ENCODE measurements around the gene USP11.

Gene USP11

DNA sequence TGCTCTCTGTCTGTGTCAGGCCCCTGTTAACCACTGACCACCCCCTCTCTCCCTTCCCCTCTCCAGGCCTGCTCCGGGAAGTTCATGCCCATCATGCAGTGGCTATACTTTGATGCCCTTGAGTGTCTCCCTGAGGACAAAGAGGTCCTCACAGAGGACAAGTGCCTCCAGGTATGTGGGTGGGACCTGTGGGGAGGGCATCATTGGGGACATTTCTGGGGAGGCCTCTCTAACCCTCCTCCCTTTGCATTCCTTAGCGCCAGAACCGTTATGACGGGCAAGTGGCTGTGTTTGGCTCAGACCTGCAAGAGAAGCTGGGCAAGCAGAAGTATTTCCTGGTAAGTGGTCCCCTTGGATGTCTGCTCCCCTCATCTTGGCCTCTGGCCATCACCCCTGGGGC is 29.9 kb upstream of the USP11 start:
- no peak for DNase-seq (ENCODE audit: low read depth in 3 of 3)

DNA sequence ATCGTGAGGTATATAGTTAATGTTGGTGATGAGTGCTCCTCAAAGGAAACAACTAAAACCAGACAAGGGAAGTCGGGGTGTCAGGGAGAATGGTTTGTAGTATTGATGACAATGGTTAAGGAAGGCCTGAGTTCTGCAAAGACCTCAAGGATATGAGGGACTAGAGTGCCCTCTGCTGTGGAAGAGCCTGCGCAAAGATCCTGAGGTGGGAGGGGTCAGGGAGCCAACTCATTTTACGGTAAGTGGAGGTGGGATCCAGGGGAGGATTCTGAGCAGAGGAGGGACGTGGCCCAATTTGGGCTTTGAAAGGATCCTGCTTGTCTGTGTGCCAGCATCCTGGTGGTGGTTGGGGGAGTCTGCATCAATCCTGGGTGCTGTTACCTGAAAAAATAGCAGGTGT is 27.8 kb upstream of the USP11 start:
- DNase-seq (ENCODE audit: low read depth in 3 of 3), result no peak

DNA sequence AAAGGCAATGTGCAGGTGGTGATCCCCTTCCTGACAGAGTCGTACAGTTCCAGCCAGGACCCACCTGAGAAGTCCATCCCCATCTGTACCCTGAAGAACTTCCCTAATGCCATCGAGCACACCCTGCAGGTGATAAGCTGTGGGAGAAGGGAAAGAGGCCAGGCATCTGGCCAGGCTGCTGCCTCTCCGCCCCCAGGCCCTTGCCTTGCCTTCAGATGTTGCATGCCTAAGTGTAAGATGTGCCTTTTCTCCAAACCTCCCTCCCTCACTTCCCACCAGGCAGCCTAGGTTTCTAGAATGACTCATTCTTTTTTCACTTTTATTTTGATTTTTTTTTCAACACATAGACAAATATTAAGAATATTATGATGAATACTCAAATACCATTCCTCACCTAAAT is 26.5 kb upstream of the USP11 start:
- DNase-seq (ENCODE audit: low read depth in 3 of 3), result no peak

DNA sequence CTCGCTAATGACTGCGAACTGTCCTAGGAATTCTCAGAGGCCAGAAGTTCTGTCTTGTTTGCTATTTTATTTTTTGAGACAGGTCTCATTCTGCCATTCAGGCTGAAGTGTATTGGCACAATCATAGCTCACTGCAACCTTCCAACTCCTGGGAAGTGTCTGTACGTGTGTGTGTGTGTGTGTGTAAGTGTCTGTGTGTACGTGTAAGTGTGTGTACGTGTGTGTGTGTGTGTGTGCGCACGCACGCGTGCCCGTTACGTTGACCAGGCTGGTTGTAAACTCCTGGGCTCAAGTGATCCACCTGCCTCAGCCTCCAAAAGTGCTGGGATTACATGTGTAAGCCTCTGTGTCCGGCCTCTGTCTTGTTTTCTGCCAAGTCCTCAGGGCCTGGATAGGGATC is 24.7 kb upstream of the USP11 start:
- DNase-seq (ENCODE audit: low read depth in 3 of 3), result no peak

DNA sequence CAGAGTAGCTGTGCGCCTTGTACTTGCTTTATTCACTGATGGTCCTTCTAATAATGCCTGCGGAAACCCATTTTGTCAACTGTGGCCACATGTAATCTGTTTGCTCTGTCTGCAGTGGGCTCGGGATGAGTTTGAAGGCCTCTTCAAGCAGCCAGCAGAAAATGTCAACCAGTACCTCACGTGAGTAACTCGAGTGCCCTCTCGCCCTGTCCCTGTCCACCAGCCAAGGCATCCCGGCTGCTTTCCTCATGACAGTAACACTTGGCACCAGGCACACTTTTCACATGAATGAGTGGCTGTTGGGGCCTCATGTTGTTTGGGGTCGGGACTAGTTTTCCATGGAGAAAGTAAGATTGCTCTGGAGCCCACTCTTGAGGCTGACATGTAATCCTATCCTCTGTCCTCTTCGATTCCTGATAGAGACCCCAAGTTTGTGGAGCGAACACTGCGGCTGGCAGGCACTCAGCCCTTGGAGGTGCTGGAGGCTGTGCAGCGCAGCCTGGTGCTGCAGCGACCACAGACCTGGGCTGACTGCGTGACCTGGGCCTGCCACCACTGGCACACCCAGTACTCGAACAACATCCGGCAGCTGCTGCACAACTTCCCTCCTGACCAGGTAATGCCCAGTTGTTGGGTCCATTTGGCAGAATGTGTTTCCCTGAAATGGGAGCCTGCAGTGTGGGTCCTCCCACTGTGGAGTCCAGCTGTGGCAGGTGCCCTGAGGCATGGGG is 23.1 kb upstream of the USP11 start:
- no peak for DNase-seq (ENCODE audit: low read depth in 3 of 3)

DNA sequence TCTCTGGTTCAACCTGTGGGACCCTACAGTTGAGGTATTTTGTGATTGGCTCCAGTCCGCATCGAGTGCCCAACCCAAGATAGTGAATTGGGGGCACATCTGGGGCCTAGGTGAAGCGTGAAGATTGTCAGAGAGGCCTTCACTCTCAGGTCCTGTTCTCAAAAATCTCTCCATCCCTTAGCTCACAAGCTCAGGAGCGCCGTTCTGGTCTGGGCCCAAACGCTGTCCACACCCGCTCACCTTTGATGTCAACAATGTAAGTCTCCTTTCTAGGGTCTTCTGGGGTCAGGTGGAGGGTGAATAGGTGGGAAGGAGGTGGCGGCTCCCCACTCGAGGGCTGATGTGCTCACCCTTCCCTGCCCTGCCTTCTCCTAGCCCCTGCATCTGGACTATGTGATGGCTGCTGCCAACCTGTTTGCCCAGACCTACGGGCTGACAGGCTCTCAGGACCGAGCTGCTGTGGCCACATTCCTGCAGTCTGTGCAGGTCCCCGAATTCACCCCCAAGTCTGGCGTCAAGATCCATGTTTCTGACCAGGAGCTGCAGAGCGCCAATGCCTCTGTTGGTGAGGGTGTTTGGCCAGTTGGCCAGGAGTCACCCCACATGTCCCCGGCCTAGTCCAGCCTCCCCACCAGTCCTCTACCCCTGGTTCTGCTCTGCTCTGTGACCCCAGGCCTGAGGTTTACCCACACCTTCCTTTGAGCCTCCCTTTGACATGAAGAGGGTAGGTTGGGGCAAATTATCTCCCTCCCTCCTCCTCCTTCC is 22.0 kb upstream of the USP11 start:
- DNase-seq (ENCODE audit: low read depth in 3 of 3), result no peak

DNA sequence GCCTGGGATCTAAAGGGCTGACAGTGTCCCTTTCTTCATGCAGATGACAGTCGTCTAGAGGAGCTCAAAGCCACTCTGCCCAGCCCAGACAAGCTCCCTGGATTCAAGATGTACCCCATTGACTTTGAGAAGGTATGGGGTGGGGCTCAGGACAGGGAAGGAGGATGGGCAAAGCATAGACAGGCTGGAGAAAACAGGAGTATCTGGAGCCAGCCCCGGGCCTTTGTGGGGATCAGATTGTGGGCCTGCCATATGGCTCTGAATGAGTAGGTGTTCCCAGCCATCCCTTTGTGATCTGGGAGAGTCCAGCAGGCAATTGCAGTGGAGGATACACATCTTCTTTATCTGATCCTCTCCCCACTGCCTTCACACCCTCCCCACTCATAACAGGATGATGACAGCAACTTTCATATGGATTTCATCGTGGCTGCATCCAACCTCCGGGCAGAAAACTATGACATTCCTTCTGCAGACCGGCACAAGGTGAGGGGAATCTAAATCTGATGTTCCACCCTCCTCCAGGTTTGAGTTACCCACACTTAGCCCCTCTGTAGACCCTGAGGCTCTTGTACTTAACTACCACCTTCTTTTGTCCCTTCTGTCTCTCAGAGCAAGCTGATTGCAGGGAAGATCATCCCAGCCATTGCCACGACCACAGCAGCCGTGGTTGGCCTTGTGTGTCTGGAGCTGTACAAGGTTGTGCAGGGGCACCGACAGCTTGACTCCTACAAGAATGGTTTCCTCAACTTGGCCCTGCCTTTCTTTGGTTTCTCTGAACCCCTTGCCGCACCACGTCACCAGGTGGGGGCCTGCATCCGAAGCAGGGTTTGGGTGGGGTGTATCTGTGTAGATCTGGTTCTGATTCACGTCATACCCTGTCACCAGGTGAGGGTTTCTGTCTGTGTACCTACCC is 20.2 kb upstream of the USP11 start:
- no peak for DNase-seq (ENCODE audit: low read depth in 3 of 3)

DNA sequence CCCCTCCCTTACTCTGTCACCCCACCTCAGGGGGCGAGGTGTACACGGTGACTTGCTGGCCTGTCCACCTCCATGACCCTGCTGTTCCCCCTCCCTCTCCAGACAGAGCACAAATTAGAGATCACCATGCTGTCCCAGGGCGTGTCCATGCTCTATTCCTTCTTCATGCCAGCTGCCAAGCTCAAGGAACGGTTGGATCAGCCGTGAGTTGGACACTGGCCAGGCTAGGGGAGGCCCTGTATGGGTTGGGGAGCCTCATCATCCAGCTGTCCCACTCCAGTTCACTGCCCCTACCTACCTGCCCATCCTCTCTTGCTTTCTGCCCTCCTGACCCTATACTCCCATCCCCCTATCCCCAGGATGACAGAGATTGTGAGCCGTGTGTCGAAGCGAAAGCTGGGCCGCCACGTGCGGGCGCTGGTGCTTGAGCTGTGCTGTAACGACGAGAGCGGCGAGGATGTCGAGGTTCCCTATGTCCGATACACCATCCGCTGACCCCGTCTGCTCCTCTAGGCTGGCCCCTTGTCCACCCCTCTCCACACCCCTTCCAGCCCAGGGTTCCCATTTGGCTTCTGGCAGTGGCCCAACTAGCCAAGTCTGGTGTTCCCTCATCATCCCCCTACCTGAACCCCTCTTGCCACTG is 18.3 kb upstream of the USP11 start:
- DNase-seq (ENCODE audit: low read depth in 3 of 3), result no peak

DNA sequence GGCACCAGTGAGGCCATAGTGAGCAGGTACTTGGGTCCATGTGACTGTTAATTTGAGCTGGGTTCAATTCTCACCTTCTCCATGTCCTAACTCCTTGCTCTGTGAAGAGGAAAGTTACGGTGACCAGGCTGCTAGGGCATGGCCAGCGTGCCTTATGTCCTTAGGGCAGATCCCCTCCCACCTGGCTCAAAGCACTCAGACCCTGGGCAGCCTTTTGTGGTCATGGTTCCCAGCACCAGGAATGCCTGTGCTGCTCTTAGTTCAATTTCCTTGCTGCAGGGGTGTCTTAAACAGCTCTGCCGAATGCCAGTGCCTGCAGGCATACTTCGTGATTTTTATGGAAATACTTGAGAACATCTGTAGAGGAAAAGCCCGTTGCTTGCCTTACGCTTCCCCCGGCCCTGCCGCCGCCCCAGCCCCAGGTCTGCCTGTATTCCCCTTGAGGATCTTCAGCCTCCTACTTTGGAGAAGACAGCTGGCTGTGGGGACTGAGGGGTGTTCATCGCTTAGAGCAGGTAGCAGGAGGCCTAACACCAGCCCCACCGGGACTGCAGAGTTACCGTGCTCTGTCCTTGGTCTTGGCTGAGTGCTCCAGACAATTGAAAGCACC is 17.4 kb upstream of the USP11 start:
- no peak for DNase-seq (ENCODE audit: low read depth in 3 of 3)

DNA sequence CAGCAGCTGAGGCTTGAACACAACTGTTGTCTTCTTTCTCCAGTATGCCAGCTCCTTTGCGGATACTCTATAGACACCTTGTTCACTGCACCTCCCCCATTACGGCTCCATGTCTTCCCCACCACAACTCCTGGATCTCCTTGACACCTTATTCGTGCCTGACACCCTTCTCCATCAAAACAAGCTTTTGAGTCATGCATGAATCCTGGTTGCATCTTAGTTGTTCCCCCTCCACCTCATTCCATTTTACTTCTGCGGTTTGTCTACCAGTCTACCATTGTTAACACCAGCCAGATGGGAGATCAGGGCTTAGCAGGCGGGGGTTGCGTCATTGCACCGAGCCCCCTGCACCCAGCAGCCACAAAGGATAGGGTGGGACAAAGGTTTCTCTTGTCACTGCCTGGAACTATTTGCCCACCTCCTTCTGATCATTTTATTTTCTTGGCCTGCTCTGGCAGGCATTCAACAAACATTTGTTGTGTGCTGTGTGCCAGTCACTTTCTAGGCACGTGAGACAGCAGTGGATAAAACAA is 16.4 kb upstream of the USP11 start:
- DNase-seq (ENCODE audit: low read depth in 3 of 3), result no peak

DNA sequence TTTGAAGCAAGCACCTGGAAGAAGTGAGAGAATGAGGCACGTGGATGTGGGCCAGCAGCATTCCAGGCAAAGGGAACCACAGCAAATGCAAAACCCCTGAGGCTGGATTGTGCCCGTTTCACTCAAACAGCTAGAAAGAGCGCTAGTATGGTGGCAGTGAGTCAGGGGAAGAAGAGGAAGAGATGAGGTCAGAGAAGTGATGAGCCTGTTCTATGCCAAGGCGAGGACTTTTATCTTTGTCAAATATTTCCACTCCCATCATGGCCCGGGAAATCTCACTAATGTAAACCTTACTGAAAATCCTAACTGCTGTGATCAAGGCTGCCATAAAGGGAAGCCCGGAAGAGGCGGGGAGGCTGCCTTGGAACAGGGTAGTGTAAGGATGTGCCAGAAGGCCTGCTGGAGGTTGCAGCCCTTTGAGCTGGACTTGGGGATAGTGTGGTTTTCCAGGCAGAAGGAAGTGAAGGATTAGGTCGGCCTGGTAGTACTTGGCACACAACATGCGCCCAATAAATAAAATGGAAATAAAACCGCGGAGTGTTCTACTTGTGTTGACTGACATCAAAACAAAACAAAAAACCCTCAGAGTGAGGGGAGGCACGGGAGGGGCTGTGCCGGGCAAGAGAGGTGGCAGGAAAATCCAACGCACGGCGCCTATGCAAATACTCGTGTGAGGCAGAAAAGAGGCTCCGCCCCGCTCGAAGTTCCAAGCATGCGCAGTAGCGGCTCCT is 15.5 kb upstream of the USP11 start:
- no peak for DNase-seq (ENCODE audit: low read depth in 3 of 3)

DNA sequence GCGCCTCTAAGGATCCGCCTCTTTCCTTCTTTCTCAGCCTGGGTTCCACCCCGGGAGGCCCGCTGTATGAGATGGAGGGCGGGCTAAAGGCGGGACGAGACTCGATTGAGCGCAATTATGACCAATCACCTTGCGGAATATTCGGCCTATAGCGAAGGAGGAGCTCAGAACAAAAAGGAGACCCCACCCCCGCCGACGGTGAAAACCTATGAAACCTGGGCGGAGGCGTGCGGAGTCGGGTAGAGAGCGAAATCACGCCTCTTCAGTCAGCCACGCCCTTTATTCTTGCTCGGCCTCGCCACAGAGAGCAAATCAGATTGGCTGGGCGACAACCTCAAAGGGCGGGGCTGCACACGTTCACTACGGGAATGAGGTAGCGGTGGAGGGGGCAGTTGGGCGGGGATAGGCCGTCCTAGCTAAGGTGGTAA is 14.9 kb upstream of the USP11 start:
- DNase-seq (ENCODE audit: low read depth in 3 of 3), result peak; percentile 82 to 92 (median 90)

DNA sequence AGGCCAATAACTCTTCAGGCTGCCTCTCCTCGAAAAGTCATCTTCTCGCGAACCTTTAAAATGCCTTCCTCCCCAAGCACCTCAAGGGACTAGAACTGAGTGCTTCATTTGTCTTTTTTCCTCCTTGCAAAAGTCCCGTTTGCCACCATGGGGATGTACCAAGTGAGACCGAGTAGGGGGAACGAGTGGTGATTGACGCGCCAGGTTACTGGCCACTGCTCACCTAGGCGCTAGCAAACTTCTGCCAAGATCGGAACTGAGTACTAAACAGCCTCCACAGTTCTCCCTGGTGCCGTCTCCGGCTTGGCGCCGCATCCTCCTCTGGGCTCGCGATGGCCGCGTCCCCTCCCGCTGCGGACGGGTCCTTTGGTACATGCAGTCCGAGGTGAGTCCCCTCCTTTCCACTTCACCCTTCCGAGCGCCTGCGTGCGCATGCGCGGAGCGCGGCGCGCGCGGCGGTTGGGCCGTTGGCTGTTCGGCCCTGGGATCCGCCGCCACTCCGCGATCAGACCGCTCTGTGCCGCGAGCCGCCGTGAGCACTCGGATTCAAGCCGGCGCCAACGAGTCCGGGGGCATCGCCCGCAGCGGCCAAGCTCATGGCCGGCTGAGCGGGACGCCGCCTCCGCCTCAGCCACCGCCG is 14.4 kb upstream of the USP11 start, which contains the start of gene CDK16:
Gene CDK16, plus strand, starts transcription at position 402 of the 640 bp plus-strand sequence. CDS start 4,877 bp downstream, outside the sequence.
- peak; percentile 27 to 57 (median 45) for DNase-seq (ENCODE audit: low read depth in 3 of 3)

DNA sequence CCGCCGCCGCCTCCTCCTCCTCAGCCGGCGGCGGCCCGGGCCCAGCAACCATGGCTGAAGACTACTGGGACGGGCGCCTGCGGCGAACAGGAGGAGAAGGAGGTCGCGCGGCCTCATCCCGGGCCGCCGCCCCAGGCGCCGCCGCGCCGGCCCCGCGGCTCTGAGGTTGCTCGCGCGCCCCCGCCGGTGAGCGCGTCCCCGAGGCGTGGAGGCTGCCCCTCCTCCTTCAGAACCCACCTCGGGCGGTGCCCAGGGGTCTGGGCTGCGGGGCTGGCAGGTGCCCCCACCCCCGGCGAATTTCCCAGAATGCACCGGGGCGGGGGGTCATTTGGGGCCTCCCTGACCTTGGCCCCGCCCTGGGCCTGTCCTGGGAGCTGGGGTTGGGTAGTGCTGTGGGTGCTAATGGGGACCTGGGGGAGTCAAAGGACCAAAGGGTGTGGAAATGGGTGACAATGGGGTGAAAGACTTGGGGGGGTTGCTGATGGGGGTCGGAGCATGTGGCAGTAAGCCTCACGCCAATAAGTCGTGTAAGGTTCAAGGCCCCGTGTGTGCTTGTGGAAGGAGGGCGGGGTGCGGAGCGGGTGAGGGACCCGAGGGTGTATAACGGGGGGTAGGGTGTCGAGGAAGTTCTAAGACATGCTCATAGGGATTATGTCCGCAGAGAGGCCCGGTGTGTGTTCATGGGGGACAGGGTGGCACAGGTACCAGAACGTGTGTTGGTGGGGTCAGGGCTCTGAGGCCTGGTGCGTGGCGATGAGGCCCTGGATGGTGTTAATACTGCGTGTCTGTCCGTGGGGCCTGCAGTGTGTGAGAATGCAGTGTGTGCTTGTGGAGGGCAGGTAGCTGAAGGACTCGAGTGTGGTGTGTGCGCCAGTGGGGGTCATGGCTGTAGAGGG is 13.6 kb upstream of the USP11 start:
- DNase-seq (ENCODE audit: low read depth in 3 of 3), result peak; percentile 26 to 31 (median 28)

DNA sequence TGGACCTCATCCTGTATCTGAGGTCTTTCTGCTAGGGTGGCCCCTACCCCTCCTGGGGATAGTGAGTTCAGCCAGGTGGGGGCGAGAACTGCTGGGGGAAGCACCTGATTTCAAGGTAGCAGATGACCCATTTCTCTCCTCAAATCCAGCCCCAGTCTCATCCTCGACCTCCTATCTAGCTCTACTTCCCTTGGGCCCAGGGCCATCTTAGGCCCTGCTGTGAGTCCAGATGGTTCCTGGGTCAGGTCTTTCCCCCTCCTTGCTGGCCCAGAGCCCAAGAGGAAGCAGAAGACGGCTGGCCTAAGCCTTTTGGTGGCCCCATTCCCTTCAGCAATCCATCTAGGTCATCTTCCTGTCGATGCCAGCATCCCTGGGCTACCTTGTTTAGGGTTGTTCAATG is 11.1 kb upstream of the USP11 start:
- no peak for DNase-seq (ENCODE audit: low read depth in 3 of 3)

DNA sequence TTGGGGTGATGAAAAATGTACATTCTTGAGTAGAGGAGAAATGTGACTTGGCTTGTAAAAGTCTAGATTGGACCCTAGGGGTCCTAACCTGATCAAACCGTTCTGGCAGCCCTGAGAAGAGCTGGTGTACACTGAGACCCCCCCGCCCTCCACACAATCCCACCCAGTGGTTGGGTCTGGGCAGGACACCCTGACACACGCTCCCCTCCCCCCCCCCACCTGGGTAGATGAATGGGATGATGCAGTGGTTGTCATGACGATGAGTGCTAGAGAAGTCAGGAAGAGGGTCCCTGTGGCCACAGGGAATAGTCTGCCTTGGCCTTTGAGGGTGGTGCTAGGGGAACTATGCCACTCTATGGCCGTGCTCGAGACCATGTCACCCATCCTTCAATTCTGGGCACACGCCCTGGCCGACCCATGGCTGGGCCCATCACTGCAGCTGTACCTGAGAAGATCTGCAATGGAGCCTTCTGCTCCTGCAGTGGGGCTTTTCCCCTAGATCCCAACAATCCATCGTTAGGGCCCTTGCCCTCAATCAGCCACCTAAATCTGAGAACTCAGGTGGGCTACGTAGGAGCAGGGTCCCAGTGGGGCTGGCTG is 10.0 kb upstream of the USP11 start:
- DNase-seq (ENCODE audit: low read depth in 3 of 3), result no peak

DNA sequence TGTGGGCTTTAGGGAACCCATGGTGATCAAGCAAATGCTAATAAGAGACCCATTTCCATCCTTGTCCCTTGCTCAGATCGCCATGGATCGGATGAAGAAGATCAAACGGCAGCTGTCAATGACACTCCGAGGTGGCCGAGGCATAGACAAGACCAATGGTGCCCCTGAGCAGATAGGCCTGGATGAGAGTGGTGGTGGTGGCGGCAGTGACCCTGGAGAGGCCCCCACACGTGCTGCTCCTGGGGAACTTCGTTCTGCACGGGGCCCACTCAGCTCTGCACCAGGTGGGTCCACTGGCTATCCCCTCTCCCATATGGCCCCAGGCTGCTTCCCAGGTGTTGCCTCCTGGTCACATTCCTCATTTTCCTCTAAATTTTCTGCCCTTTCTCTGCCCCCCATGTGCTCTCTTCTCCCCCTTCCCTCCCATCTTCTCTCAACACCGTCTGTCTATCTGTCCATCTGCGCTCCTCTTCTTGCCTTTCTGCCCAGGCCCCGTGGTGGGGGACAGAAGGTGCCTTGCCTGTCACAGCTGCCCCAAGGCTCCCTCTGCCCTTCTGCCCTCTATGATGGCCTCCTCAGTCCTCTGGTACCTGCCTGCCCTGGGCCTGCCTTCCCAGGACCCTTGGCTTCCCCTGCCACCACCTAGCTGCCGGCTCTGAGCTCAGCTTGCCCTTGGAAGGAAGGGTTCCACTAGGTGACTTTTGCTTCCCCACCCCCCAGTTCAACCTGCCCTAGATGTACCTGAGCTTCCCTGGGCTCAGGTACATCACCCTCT is 9.1 kb upstream of the USP11 start:
- no peak for DNase-seq (ENCODE audit: low read depth in 3 of 3)

Measured in stimulated activated CD4-positive, alpha-beta T cell treated with anti-CD3 and anti-CD28 coated beads, TNF-alpha, amount 100 ng/mL, for 24 hours (primary cell).